Globus pallidus (tissue), 1 donor: ENCODE measurements around the gene CNN3.

Source experiments
- DNase-seq: peaks from one replicate; pipeline ENCODE4 v3.0.0-alpha.2; 2015; ENCODE audit warnings: low spot score

CNN3 gene

GRCh38 chr1:94887603-94888171 is 39.2 kb downstream of the CNN3 start:
- no peak for DNase-seq

- no peak for DNase-seq
These were observed 39.8 kb downstream of the CNN3 start for GRCh38 chr1:94887106-94887505.

DNA sequence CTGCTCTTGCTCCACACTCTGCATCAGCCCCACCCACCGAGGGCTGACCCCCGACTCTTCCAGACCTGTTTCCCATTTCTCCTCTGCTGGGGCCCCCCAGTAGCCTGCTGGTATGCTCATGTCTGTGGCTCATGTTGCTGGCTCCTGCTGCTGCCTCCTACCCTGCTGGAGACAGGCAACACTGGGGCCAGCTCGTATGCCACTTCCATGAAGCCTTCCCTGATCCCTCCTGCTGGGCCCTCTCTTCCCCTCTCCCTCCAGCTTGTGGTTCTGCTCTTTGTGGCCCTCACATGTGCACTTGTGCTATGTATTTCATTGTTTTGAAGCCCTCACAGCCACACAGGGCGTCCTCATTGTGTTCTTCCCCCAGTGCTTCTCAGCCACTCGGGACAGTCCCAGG is 40.5 kb downstream of the CNN3 start:
- no peak for DNase-seq

DNA sequence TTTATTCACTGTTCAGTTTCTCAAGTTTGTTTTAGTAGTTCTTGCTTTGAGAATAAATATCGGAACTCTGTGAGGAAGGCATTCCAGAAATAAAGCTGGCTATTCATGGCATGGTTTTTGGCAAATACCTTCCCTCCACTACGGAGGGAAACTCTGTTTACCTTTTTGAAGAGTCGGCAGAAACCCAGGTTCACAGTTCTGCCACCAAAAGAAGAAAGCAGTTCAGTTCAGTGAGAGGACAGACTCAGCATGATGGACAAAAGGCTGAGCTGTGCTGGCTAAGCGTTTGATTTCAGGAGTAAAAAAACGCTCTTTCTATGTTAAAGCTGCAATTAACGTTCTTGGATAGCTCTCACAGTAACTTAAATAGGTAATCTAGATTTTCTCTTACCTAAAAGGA is 42.4 kb downstream of the CNN3 start:
- peak; percentile 21 for DNase-seq

DNA sequence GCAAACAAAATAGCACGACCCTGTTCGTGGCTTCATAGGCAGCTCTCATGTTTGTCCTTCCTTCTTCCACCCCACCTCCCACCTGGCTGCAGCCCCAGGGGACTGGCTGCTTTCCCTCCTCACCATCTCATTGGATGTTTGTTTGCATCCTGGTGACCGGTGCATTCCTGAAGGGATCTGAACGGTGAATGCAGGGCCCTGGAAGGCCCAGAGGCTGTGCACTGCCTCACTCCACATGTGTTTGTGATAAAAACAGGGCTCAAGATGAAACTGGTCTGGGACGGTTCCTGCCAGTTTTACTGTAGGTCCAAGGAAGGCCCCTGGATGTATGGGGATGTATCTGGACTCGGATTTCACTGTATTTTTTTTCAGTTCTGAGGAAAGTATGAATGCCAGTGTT is 42.8 kb downstream of the CNN3 start:
- DNase-seq = peak; percentile 55

DNA sequence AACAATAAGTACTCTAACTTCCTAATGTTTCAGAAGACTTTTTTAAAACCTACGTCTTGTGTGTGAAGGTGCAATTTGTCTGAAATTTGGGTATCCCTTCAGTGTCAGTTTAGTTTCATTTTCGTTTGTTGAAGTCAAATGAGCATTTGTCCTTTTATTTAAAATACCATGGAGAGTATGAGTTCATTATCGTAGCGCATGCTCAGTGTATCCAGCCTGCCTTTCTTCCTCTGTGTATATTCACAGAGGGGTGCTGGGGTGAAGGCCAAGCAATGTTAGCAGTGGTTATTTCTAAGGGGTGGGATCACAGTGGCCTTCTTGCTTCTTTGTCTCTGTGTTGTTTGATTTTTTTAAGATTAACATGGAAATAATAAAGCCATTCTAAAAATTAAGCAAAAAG is 43.2 kb downstream of the CNN3 start:
- peak; percentile 31 for DNase-seq

GRCh38 chr1:94878329-94878728 is 48.6 kb downstream of the CNN3 start:
- no peak for DNase-seq

GRCh38 chr1:94876362-94876761 is 50.5 kb downstream of the CNN3 start:
- no peak for DNase-seq

GRCh38 chr1:94875794-94876193 is 51.1 kb downstream of the CNN3 start:
- no peak for DNase-seq

DNA sequence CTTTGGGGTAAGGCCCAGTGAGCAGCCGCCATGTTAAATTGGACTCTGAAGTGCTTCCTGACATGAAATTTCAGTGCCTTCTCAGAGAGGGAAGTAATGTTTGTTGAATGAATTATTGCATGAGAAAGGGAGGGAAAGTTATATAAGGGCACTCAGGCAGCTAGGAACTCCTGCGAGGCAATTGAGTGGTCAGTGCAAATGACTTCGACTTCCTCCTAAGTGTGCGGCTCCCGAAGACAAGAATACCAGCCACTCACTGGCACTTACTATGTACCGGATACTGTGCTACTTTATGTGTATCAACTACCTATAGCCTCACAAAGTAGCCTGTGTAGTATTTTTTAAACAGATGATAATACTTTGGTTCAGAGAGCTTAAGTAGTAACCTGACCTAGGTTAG is 52.5 kb downstream of the CNN3 start:
- no peak for DNase-seq

DNA sequence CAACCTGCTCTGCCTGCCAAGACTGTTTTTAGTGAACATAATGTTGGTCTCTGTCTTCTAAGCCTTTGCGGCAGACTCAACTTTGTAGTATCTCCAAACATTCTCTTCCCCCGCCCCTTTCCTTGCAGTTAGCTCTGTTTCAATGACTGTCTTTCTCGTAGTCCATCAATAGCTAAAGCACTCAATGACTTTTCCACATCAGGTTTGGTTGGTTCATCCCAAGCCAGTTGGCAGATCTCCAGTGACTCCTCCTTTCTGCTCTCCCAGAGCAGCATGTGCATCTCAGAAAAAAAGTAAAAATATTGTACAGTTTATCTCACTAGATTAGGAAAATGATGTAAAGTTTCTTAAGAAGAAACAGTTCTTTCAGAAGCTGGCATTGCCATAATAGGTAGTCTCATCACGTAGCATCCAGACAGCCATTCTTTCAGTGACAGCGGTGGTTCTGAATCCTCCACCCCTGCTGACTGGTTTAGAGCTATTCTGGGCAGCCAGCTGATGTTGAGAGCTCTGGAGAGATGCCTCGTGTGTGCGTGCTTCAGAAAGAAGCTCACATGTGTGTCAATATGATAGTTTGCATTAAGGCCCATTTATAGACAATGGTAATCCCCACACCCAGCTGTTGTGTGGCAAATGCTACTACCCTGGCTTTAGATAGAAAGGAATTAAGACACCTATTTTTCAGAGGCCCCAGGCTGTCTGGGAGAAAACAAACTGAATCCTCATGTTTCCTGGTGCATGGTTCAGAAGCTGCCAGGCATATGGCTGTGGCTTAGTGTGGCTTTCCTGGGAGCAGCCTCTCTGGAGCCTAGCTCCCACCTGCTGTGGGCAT is 53.2 kb downstream of the CNN3 start:
- DNase-seq = peak; percentile 91

GRCh38 chr1:94872771-94873495 is 54.0 kb downstream of the CNN3 start:
- DNase-seq = no peak

DNA sequence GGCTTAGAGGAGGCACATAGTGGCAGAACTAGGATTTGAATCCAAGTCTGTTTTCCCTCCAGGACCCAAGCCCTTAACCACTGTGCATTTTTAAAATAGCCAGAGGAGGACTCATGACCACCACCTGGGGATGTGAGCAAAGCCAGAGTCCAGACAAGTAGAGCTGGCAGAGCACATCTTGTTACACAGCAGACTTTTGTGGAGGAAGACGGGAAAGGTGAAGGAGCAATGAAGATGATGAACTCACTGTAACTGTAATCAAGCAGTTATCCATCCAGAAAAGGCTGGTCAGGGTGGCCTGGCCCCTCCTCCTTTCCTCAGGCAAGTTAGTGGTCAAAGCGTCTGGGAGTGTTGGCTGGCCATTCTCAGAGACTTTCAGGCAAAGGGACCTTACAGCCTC is 55.9 kb downstream of the CNN3 start:
- DNase-seq = no peak

DNA sequence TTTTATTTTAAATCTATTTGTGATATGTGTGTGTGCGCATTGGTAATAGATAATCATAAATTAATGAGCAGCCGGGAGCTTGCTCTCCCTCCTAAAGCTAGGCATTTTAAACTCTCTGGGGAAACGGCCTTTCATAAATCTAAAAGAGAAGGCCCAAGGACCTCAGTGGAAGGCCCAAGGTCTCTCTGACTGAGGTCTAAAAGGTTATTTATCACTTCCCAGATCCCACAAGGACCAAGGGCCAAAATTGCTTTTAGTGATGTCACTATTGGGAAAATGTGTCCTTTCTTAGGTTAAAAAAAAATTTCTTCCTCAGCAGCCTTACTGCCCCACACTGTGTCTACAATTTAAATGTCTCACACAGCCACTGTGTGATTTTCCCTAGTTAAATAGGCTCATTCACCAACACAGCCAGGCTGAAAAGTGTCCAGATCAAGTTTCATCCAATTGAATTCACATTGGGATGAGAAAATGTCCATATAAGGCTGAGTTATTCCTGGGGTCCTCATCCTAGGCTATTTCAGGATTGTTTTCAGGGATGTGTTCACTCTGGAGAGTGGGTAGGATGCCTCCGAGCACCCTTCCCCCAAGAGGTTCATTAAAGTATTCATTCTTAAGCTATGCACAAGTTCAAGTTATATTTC is 60.6 kb downstream of the CNN3 start:
- peak; percentile 37 for DNase-seq

DNA sequence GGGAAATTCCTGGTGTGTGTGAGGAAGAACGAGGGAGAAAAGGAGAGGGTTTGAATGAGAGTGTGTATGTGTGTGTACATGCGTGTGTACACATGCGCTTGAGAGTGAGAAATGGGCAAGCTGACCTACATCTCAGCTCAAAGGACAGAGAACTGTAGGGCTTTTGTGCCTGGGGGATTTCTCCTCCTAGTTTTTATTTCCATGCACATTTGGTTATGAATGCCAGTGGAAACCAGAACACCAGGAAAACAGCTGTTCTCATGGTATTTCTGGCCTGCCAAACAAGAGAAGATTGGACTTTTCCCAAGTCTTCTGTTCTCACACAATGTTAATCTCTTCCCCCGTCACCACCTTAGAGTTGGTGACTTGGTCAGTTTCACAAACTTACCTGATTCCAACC is 61.5 kb downstream of the CNN3 start:
- peak; percentile 57 for DNase-seq

DNA sequence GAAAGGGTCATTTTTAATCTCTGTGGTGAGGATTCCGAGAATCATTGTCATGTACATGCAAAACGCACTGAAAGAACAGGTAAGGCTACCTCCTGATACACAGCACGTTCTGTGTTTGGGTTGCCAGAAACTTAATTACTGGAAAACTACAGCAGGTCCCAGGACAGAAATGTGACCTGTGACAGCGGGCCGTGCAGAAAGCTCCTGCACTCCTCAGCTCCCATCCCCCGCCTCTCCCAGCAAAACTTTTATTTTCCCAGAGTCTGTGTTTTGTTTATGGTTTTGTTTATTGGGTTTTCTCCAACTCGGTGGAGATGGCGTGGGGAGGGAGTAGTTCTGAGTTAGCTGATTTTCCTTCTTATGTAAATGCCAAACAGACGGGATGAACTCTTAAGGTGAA is 62.1 kb downstream of the CNN3 start:
- peak; percentile 22 for DNase-seq

DNA sequence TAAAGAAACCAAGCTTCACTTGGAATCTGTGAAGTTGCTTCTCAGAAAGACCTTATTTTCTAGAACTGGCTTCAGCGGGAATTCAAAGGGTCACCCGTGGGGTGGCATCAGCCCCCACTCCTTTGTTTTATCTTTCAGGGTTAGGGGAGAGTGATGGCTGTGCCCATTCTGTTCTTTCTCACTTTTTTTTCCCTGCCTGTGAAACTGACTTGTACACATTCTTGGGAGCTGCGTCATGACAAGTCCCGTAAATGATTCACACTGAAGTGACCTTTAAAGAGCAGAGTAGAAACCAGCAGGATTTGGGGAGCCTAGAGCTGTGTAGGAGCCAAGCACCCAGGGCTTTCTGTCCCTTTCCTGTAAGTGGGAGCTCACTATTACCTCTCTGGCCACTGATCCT is 63.0 kb downstream of the CNN3 start:
- peak; percentile 66 for DNase-seq

DNA sequence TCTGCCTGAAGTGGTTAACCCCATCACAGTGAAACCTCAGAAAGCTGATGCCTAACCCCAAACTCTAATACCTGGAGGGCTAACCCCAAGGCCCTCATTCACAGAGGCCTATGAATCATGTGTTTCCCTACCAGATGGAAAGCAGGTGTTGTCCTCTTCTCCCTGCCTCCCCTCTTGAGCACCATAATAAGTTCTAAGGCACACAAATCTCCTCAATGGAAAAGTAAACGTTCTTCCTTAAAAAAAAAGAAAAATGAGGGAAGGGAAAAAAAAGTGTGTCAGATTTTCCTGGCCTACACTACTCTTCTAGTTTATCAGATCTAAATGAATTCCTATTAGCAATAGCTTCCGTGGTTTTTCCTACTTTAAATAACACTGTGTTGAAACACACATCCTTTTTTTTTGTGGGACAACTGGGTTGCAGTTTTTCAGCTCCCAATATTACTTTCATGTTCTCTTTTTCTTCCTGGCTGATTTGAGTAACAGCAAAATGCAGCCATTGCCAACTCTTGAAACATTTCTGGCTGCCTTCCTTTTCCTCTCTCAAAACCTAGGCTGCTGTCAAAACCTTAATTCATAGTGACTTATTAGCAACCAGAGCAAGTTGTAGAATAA is 63.5 kb downstream of the CNN3 start:
- DNase-seq = no peak

DNA sequence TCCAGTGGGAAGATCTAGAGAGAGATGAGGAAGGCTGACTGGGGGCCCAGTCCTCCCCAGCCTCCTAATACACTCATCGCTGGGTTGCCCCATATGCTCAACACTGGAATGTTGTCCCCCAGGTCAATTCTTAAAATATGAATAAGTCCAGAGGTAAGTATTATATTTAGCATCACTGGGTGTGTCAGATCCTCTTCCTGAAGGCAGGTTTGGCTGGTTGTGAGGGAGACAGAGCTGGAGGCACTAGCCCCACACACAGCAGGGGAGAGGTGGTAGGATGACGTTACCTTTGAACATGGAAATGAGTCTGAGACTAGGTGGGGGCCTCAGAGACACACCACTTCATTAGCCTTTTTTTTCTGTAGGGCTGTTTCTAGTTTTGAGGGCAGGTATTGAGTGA is 64.2 kb downstream of the CNN3 start:
- no peak for DNase-seq

GRCh38 chr1:94859174-94859573 is 67.7 kb downstream of the CNN3 start:
- DNase-seq = no peak

DNA sequence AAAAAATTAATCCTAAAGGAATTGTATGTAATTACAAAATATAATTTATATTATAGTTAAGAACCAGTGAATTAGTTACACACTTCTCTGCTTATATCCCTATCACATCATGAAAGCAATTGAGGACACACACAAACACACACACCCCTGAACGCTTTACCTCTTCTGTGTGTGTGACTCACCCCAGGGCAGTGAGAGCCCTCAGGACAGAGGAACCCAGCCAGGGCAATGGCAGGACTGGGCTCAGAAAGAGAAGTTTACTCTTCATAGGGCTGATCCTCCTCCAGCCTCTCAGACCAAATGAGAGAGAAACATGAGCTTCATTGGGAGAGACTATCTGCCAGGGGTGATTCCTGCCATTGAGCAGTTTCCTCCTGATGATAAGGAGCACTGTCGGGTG is 68.6 kb downstream of the CNN3 start:
- no peak for DNase-seq

DNA sequence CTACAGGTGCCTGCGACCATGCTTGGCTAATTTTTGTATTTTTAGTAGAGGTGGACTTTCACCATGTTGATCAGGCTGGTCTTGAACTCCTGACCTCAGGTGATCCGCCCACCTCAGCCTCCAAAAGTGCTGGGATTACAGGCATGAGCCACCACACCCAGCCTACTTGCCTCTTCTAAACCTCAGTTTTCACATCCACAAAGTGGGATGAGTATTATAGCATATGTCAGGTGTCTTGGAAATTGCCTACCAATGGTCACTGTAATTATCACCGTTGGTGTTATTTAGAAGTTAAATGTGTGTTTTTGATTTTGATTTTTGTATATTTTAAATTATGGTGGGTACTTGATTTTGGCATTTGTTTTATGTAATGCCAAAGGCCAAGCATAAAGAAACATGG is 70.0 kb downstream of the CNN3 start:
- no peak for DNase-seq
